Ecto neural progenitor cell (in vitro differentiated cells): ENCODE results near the gene PKD1L1.
A peak's percentile ranks its signal among the peaks of the same experiment; 100 is the strongest.

Experiments used
- DNase-seq: peaks from one replicate; pipeline ENCODE4 v3.0.0-alpha.2; 2018; ENCODE audit warnings: low spot score

The PKD1L1 gene

GRCh38 chr7:47735431-47736345 is 212.6 kb downstream of the PKD1L1 start:
- DNase-seq = no peak

GRCh38 chr7:47734949-47735291 is 213.3 kb downstream of the PKD1L1 start:
- DNase-seq = no peak

DNA sequence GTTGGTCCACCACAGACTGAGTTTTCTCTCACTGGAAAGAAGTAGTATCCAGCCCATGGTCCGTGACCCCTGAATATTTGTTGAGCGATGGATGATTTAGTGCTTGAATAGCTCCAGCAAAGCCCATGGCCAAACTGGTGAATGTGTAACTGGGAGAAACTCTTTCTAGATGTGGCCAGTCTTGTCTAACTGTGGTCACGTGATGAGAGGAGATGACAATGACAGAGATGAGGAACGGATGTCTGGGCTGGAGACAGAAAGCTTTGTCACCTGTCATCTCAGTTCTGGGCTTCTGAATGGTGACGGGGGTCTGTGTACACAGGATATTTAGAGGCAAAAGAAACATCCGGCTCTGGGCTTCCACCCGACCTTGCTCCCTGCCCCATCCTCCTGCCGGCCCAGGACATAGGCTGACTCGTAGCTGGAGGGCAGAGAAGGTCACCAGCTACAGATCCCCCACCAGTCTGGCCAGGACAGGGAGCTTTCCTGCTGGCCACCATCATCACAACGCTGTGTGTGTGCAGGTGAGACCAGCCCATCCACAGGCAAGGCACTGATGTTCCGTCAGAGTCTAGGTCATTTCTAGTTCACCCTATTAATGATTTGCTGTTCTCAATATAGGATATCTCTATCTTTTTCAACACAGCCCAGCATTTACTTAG is 213.8 kb downstream of the PKD1L1 start:
- DNase-seq = no peak

- no peak for DNase-seq
Measured at GRCh38 chr7:47730142-47730541, 218.1 kb downstream of the PKD1L1 start.

- no peak for DNase-seq
Measured at GRCh38 chr7:47726047-47726726, 222.1 kb downstream of the PKD1L1 start.

- DNase-seq = peak; percentile 35
Measured at GRCh38 chr7:47725031-47725780, 223.1 kb downstream of the PKD1L1 start.
